ENCODE data around the gene SDCBP2.

DNA sequence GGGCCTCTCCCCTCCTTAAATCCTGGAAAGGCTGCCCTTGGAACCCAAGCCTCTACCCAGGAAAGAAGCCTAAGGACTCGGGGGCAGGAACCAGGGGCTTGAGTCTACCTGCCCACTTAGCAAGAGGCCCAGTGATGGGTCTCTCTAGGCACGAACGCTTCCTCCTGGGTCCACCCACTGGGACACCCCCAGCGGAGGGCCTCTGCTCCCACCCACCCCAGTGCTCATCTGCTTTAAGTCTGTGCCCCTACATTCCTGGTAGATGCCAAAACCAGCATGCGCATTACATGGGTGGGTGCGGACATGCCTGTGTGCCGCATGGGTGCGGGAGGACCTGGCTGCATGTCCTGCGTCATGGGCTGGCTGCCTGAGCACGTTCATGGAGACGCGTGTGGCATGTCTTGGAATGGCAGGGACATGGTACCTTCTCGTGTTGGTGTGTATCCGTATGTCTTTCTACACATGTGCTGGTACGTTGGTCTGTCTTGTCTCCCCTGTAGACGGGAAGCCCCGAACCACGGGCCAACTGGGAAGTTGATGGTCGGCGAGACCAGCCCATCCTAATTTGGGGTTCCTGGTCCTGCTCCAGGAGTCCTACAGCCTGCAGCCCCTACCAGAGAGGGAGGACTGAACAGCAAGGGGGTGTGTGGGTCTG lies 33.5 kb downstream of the SDCBP2 start:
- TF ChIP-seq CTCF (optimal IDR thresholded peaks at IDR 0.05 in 1 of 3, IDR thresholded peaks at IDR 0.05 in 1 of 3, conservative IDR thresholded peaks at IDR 0.05 in 1 of 3; ENCODE audit: extremely low read depth in 1 of 3, insufficient read depth in 2 of 3, low read length in 3 of 3) (no peak), EZH2 (IDR thresholded peaks at IDR 0.05; ENCODE audit: low read length) (no peak)

Measured in keratinocyte (primary cell).